ENCODE measurements around the gene TSTD2. TPM values are rescaled to one million over a fixed set of nuclear protein-coding genes. Genes with fewer than 3 reads are reported as not detected.

Gene TSTD2
- total RNA-seq, 3 donors from 2014 or later, result 21.8 to 25.9 (median 24.4) TPM

DNA sequence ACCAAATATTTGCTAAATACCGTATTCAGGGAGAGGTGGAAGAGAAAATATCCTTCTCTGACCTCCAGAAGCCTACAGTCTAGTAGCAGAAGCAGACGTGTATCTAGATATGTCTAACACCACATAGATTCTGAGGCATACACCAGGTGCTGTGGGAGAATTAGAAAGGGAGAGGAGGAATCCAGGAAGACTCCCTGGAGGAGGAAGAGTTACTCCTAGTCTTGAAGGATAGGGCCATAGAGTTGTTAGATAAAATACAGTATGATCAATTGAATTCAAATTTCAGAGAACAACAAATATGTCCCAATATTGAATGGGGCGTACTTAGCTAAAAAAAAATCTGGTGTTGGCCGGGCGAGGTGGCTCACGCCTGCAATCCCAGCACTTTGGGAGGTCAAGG is 73.0 kb downstream of the TSTD2 start:
- Histone ChIP-seq H3K27me3 (no peaks in the 10 kb centered on the region), H3K4me1 (no peaks in the 10 kb centered on the region), H3K4me3 (no peak overlapping the region), H3K9me3 (no peaks in the 10 kb centered on the region), H3K36me3 (no peaks in the 10 kb centered on the region), H3K27ac (no peak overlapping the region)
- DNase-seq (ENCODE audit: low spot score in 2 of 2), result no peak
- intact Hi-C loops (cut with DNase I; ENCODE audit: low total_unique reads), result no loop called here
- TF ChIP-seq, protein P1, sequence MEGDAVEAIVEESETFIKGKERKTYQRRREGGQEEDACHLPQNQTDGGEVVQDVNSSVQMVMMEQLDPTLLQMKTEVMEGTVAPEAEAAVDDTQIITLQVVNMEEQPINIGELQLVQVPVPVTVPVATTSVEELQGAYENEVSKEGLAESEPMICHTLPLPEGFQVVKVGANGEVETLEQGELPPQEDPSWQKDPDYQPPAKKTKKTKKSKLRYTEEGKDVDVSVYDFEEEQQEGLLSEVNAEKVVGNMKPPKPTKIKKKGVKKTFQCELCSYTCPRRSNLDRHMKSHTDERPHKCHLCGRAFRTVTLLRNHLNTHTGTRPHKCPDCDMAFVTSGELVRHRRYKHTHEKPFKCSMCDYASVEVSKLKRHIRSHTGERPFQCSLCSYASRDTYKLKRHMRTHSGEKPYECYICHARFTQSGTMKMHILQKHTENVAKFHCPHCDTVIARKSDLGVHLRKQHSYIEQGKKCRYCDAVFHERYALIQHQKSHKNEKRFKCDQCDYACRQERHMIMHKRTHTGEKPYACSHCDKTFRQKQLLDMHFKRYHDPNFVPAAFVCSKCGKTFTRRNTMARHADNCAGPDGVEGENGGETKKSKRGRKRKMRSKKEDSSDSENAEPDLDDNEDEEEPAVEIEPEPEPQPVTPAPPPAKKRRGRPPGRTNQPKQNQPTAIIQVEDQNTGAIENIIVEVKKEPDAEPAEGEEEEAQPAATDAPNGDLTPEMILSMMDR (IDR thresholded peaks at IDR 0.05), result no peak
- TF ChIP-seq POLR2A (IDR thresholded peaks at IDR 0.05) (no peak), POLR2AphosphoS5 (IDR thresholded peaks at IDR 0.05) (no peak)

DNA sequence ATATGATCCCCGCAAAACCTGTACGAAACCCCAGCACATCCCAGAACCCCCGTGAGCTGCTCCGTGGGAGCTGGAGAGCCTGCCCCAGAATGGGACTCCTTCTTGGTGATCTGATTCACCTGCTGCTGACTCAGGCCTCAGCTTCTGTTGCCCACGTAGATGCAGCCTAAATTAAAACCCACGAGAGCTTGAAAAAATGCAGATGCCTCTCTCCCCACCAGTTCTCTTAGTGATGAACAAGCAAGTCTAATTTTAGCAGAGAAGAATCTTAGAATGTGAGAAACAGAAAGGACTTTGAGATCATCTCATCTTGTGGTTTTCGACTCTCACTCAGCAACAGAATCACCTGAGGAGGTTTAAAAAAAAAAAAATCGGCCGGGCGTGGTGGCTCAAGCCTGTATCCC is 74.1 kb downstream of the TSTD2 start:
- no peaks in the 10 kb centered on the region for H3K9me3 ChIP-seq
- no peaks in the 10 kb centered on the region for H3K4me1 ChIP-seq
- peak overlapping the region; percentile 74 to 78 for H3K27ac ChIP-seq
- intact Hi-C loops (cut with DNase I; ENCODE audit: low total_unique reads), result no loop called here
- H3K4me3 ChIP-seq, result no peak overlapping the region
- DNase-seq (ENCODE audit: low spot score in 2 of 2), result no peak
- no peak for TF ChIP-seq POLR2A (IDR thresholded peaks at IDR 0.05)
- TF ChIP-seq, protein P1 (IDR thresholded peaks at IDR 0.05), result no peak
- no peak for TF ChIP-seq POLR2AphosphoS5 (IDR thresholded peaks at IDR 0.05)
- H3K27me3 ChIP-seq, result no peaks in the 10 kb centered on the region
- no peaks in the 10 kb centered on the region for H3K36me3 ChIP-seq

GRCh38 chr9:97558701-97559101 is 74.5 kb downstream of the TSTD2 start:
- Histone ChIP-seq H3K9me3 (no peaks in the 10 kb centered on the region), H3K27ac (peak overlapping the region; percentile 74 to 78), H3K4me3 (no peak overlapping the region), H3K4me1 (no peaks in the 10 kb centered on the region), H3K36me3 (no peaks in the 10 kb centered on the region), H3K27me3 (no peaks in the 10 kb centered on the region)
- TF ChIP-seq POLR2A (IDR thresholded peaks at IDR 0.05) (no peak), POLR2AphosphoS5 (IDR thresholded peaks at IDR 0.05) (no peak)
- TF ChIP-seq, protein P1 (IDR thresholded peaks at IDR 0.05), result no peak
- intact Hi-C loops (cut with DNase I; ENCODE audit: low total_unique reads), result no loop called here
- no peak for DNase-seq (ENCODE audit: low spot score in 2 of 2)

DNA sequence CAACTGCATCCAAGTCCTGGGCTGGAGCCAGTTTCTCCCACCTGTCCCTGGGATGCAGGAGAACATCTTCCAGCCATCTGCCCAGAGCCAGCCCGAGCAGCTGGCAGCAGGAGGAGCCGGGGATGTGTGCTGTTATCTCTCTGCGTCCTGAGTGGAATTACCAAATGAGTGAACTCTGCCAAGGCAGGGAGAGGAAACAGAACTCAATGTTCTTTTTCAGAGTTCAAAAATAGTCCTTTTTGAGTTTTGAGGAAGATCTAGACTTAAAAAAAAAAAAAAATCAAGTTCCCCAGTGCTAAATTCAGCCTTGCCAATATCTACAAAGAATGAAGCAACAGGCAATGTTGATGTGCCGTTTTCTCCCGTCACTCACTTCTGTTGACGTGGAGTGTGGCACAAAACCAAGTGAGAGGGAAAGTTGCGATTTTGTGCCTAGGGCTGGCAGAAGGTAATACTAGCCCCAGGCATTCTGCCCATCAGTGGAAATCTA is 75.5 kb downstream of the TSTD2 start:
- Histone ChIP-seq H3K27me3 (no peaks in the 10 kb centered on the region), H3K4me3 (peak overlapping the region in 1 of 3 donors; percentile 26), H3K27ac (peak overlapping the region; percentile 74 to 96), H3K9me3 (no peaks in the 10 kb centered on the region), H3K4me1 (no peaks in the 10 kb centered on the region), H3K36me3 (no peaks in the 10 kb centered on the region)
- intact Hi-C loops (cut with DNase I; ENCODE audit: low total_unique reads), result no loop called here
- TF ChIP-seq POLR2A (IDR thresholded peaks at IDR 0.05) (no peak), POLR2AphosphoS5 (IDR thresholded peaks at IDR 0.05) (peak; percentile 49 to 91 (median 56))
- TF ChIP-seq, protein P1 (IDR thresholded peaks at IDR 0.05), result no peak
- no peak for DNase-seq (ENCODE audit: low spot score in 2 of 2)

DNA sequence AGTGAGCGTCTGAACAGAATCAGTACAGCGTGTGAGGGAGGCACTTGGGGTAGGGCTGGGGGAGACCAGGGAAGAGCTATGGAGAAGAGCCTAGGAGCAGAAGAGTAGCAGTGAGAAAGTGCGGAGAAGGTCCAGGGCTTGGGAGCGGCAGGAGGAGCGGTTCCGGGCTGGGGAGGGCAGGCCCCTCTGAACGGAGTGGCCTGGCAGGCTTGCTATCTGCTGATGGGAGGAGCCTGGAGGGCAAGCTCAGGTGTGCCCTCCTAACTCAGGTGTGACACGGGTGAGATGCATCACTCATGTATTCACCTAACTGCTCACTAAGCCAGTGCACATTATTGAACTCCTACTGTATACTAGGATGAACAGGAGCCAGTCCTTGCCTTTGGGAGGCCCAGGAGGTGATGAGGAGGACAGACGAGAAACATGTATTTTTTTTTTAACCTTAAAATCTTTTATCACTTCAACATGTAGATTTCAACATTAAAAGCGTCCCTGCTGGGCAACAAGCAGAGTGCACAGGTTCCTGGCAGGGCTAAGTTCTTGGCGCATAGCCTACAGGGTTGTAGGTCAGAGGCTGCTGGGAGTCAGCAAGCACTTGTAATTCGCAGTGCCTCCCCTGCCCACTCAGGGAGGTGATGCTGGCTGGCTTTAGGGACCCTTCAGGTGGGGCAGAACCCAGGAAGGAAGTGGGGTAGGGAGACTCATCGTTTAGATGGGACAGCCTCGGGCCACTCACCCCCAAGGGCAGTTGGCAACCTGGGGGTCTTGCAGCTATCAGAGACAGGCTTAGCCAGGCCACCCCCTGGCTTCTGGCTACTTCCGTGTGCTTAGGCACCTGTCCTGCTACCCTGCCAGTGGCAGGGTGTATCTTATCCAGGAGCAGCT is 76.2 kb downstream of the TSTD2 start:
- Histone ChIP-seq H3K9me3 (no peaks in the 10 kb centered on the region), H3K27ac (peak overlapping the region; percentile 73 to 96), H3K4me3 (peak overlapping the region in 1 of 3 donors; percentile 26), H3K27me3 (no peaks in the 10 kb centered on the region), H3K4me1 (no peaks in the 10 kb centered on the region), H3K36me3 (no peaks in the 10 kb centered on the region)
- no peak for DNase-seq (ENCODE audit: low spot score in 2 of 2)
- TF ChIP-seq, protein P1 (IDR thresholded peaks at IDR 0.05), result peak in 1 of 3 donors; percentile 11
- no peak for TF ChIP-seq POLR2A (IDR thresholded peaks at IDR 0.05)
- intact Hi-C loops (cut with DNase I; ENCODE audit: low total_unique reads), result no loop called here
